Mesothelial cell of epicardium (in vitro differentiated cells): ENCODE results near the gene UST. TPM values are rescaled to one million over a fixed set of nuclear protein-coding genes. Genes with fewer than 3 reads are reported as not detected.

Experiments
- DNase-seq, 2 experiments: peaks; one replicate each; pipeline ENCODE4 v3.0.0; 2021; ENCODE audit warnings: low spot score in 2 of 2; ENCODE audit not compliant: unreplicated experiment in 2 of 2
- H3K27ac Mint-ChIP-seq: 2 replicates; pipeline ENCODE4 v1.8.0; 2021; ENCODE audit warnings: mixed read lengths
- H3K27me3 Mint-ChIP-seq: 2 replicates; pipeline ENCODE4 v1.8.0; 2021; ENCODE audit warnings: low read depth, mixed read lengths
- H3K36me3 Mint-ChIP-seq: 2 replicates; pipeline ENCODE4 v1.8.0; 2021; ENCODE audit warnings: mixed read lengths
- H3K4me1 Mint-ChIP-seq: 2 replicates; pipeline ENCODE4 v1.8.0; 2021; ENCODE audit warnings: mixed read lengths
- H3K4me3 Mint-ChIP-seq: 2 replicates; pipeline ENCODE4 v1.8.0; 2021; ENCODE audit warnings: mild to moderate bottlenecking, moderate library complexity, mixed read lengths
- H3K9me3 Mint-ChIP-seq: 2 replicates; pipeline ENCODE4 v1.8.0; 2021; ENCODE audit warnings: mixed read lengths
- CTCF ChIP-seq: fragments of 200-600 bp; sonication (generic); IDR thresholded peaks from one replicate; pipeline ENCODE4 v1.5.0; 2021; ENCODE audit warnings: antibody characterized with exemption; ENCODE audit not compliant: unreplicated experiment
- total RNA-seq: library from RNA; stranded (reverse); gene quantifications from 3 replicates; pipeline ENCODE4 v1.2.1, GENCODE V29; 2021

UST gene
- total RNA-seq, 1 donor from 2014 or later: 6.6 TPM

- TF ChIP-seq CTCF: no peak
- Mint-ChIP-seq H3K27me3 (no peaks in the 10 kb centered on the region), H3K4me3 (no peak overlapping the region), H3K27ac (no peak overlapping the region), H3K9me3 (no peaks in the 10 kb centered on the region), H3K36me3 (peaks cover 4% of the 10 kb centered on the region), H3K4me1 (peaks cover 22% of the 10 kb centered on the region)
- no peak for DNase-seq
These were observed 237.1 kb downstream of the UST start for GRCh38 chr6:148983966-148984365.

- no peaks in the 10 kb centered on the region for H3K9me3 Mint-ChIP-seq
- peaks cover 26% of the 10 kb centered on the region for H3K4me1 Mint-ChIP-seq
- DNase-seq: no peak
- no peaks in the 10 kb centered on the region for H3K27me3 Mint-ChIP-seq
- no peak overlapping the region for H3K4me3 Mint-ChIP-seq
- no peak for TF ChIP-seq CTCF
- H3K36me3 Mint-ChIP-seq: peaks cover 4% of the 10 kb centered on the region
- H3K27ac Mint-ChIP-seq: no peak overlapping the region
These were observed 237.8 kb downstream of the UST start for GRCh38 chr6:148984531-148985056.

GRCh38 chr6:148985499-148985898 lies 238.7 kb downstream of the UST start:
- no peak overlapping the region for H3K4me3 Mint-ChIP-seq
- no peaks in the 10 kb centered on the region for H3K27me3 Mint-ChIP-seq
- H3K4me1 Mint-ChIP-seq: peaks cover 28% of the 10 kb centered on the region
- no peak for TF ChIP-seq CTCF
- H3K27ac Mint-ChIP-seq: no peak overlapping the region
- H3K9me3 Mint-ChIP-seq: no peaks in the 10 kb centered on the region
- DNase-seq: no peak
- H3K36me3 Mint-ChIP-seq: peaks cover 4% of the 10 kb centered on the region

- Mint-ChIP-seq H3K27me3 (no peaks in the 10 kb centered on the region), H3K9me3 (no peaks in the 10 kb centered on the region), H3K27ac (no peak overlapping the region), H3K36me3 (peaks cover 4% of the 10 kb centered on the region), H3K4me3 (no peak overlapping the region), H3K4me1 (peaks cover 33% of the 10 kb centered on the region)
- no peak for DNase-seq
- TF ChIP-seq CTCF: no peak
These were observed 239.8 kb downstream of the UST start for GRCh38 chr6:148986608-148987007.

GRCh38 chr6:148987982-148988381 lies 241.2 kb downstream of the UST start:
- H3K4me3 Mint-ChIP-seq: no peak overlapping the region
- H3K27me3 Mint-ChIP-seq: no peaks in the 10 kb centered on the region
- DNase-seq: no peak
- H3K4me1 Mint-ChIP-seq: peaks cover 30% of the 10 kb centered on the region
- peaks cover 6% of the 10 kb centered on the region for H3K36me3 Mint-ChIP-seq
- H3K9me3 Mint-ChIP-seq: peaks cover 6% of the 10 kb centered on the region
- TF ChIP-seq CTCF: no peak
- no peak overlapping the region for H3K27ac Mint-ChIP-seq

GRCh38 chr6:148989585-148989984 lies 242.8 kb downstream of the UST start:
- H3K4me1 Mint-ChIP-seq: peaks cover 22% of the 10 kb centered on the region
- TF ChIP-seq CTCF: no peak
- peaks cover 9% of the 10 kb centered on the region for H3K9me3 Mint-ChIP-seq
- no peaks in the 10 kb centered on the region for H3K27me3 Mint-ChIP-seq
- H3K36me3 Mint-ChIP-seq: peaks cover 10% of the 10 kb centered on the region
- H3K27ac Mint-ChIP-seq: no peak overlapping the region
- no peak for DNase-seq
- no peak overlapping the region for H3K4me3 Mint-ChIP-seq
